Measurements from ENCODE around the gene EEF1A1. TPM values are rescaled to one million over a fixed set of nuclear protein-coding genes. Genes with fewer than 3 reads are reported as not detected.

The EEF1A1 gene
- total RNA-seq, 1 experiment from 2014 or later = 13,507 TPM

- CTCF ChIA-PET = no interaction called here
- Mint-ChIP-seq H3K4me3 (ENCODE audit: unreplicated experiment) (no peak overlapping the region), H3K27ac (ENCODE audit: low read depth, unreplicated experiment) (no peak overlapping the region), H3K4me1 (ENCODE audit: insufficient read depth, unreplicated experiment) (no peaks in the 10 kb centered on the region), H3K27me3 (ENCODE audit: insufficient read depth, unreplicated experiment) (no peaks in the 10 kb centered on the region), H3K36me3 (ENCODE audit: insufficient read depth, unreplicated experiment) (peaks cover 95% of the 10 kb centered on the region), H3K9me3 (ENCODE audit: unreplicated experiment) (no peaks in the 10 kb centered on the region)
- POLR2A ChIA-PET = no interaction called here
- intact Hi-C loops (cut with micrococcal nuclease) = no loop called here
- BruUV-seq (replicated peaks) = no TSS peak
- no peak for TF ChIP-seq CTCF (IDR thresholded peaks at IDR 0.05; ENCODE audit: unreplicated experiment)
- no peak for DNase-seq (ENCODE audit: unreplicated experiment)
These were observed 43.4 kb downstream of the EEF1A1 start for GRCh38 chr6:73477407-73477806.

DNA sequence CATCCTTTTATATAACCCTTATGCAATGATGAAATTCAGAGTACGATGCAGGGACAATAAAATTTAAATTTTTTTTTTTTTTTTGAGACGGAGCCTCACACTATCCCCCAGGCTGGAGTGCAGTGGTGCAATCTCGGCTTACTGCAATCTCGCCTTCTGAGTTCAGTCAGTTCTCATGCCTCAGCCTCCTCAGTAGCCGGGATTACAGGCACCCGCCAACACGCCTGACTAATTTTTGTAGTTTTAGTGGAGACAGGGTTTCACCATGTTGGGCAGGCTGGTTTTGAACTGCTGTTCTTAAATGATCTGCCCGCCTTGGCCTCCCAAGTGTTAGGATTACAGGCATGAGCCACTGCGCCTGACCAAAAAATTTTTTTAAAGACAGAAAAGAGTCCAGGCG is 44.1 kb downstream of the EEF1A1 start:
- DNase-seq (ENCODE audit: unreplicated experiment) = no peak
- H3K27ac Mint-ChIP-seq (ENCODE audit: low read depth, unreplicated experiment) = no peak overlapping the region
- BruUV-seq (replicated peaks) = no TSS peak
- no peak overlapping the region for H3K4me3 Mint-ChIP-seq (ENCODE audit: unreplicated experiment)
- H3K9me3 Mint-ChIP-seq (ENCODE audit: unreplicated experiment) = no peaks in the 10 kb centered on the region
- H3K36me3 Mint-ChIP-seq (ENCODE audit: insufficient read depth, unreplicated experiment) = peaks cover 95% of the 10 kb centered on the region
- POLR2A ChIA-PET = interaction anchor here (1.4 kb wide), 1 partner anchor 15 kb away, joined by 4 read pairs; the partner anchor contains the start of gene MTO1
- intact Hi-C loops (cut with micrococcal nuclease) = no loop called here
- TF ChIP-seq CTCF (IDR thresholded peaks at IDR 0.05; ENCODE audit: unreplicated experiment) = no peak
- no peaks in the 10 kb centered on the region for H3K4me1 Mint-ChIP-seq (ENCODE audit: insufficient read depth, unreplicated experiment)
- H3K27me3 Mint-ChIP-seq (ENCODE audit: insufficient read depth, unreplicated experiment) = no peaks in the 10 kb centered on the region
- CTCF ChIA-PET = no interaction called here

GRCh38 chr6:73471686-73472290 is 49.0 kb downstream of the EEF1A1 start:
- Mint-ChIP-seq H3K27me3 (ENCODE audit: insufficient read depth, unreplicated experiment) (no peaks in the 10 kb centered on the region), H3K27ac (ENCODE audit: low read depth, unreplicated experiment) (no peak overlapping the region), H3K36me3 (ENCODE audit: insufficient read depth, unreplicated experiment) (peaks cover 98% of the 10 kb centered on the region), H3K4me1 (ENCODE audit: insufficient read depth, unreplicated experiment) (no peaks in the 10 kb centered on the region), H3K9me3 (ENCODE audit: unreplicated experiment) (no peaks in the 10 kb centered on the region), H3K4me3 (ENCODE audit: unreplicated experiment) (no peak overlapping the region)
- no peak for TF ChIP-seq CTCF (IDR thresholded peaks at IDR 0.05; ENCODE audit: unreplicated experiment)
- no peak for DNase-seq (ENCODE audit: unreplicated experiment)
- POLR2A ChIA-PET = interaction anchor here (1.0 to 4.7 kb wide), 2 partner anchors 10 to 20 kb away, joined by 3 to 27 read pairs; partner anchors contain the start of genes CGAS and MTO1
- no TSS peak for BruUV-seq (replicated peaks)
- CTCF ChIA-PET = interaction anchor here (0.5 to 0.6 kb wide), 2 partner anchors 32 to 82 kb away, joined by 3 read pairs; no protein-coding TSS in a partner anchor
- intact Hi-C loops (cut with micrococcal nuclease) = no loop called here

Other genes starting within 250 kb of the EEF1A1 start
- gene DPPA5, start 166.8 kb downstream of the EEF1A1 start, total RNA-seq (2022) = not detected in 2 replicates
- not detected in 2 replicates for gene KHDC3L, start 158.4 kb downstream of the EEF1A1 start, total RNA-seq (2022)
- not detected in 2 replicates for gene OOEP, start 151.1 kb downstream of the EEF1A1 start, total RNA-seq (2022)
- gene DDX43, start 126.2 kb downstream of the EEF1A1 start, total RNA-seq (2022) = not detected in 2 replicates
- gene CGAS, start 68.7 kb downstream of the EEF1A1 start, total RNA-seq (2022) = 11.6 and 14.1 TPM in 2 replicates
- gene MTO1, start 59.3 kb downstream of the EEF1A1 start, total RNA-seq (2022) = 50.8 and 51.4 TPM in 2 replicates
- 6.1 and 7.2 TPM in 2 replicates for gene SLC17A5, start 133.0 kb upstream of the EEF1A1 start, total RNA-seq (2022)
- 91.0 and 94.5 TPM in 2 replicates for gene CD109, start 175.2 kb upstream of the EEF1A1 start, total RNA-seq (2022)